ENCODE data around the gene SELENBP1. TPM values are rescaled to one million over a fixed set of nuclear protein-coding genes. Genes with fewer than 3 reads are reported as not detected.

Gene SELENBP1
- total and polyA plus RNA-seq, 2 of the 13 experiments (the other 11 are each of a cell fraction or from before 2014, with no cell fraction given): 27.8 to 29.0 TPM

DNA sequence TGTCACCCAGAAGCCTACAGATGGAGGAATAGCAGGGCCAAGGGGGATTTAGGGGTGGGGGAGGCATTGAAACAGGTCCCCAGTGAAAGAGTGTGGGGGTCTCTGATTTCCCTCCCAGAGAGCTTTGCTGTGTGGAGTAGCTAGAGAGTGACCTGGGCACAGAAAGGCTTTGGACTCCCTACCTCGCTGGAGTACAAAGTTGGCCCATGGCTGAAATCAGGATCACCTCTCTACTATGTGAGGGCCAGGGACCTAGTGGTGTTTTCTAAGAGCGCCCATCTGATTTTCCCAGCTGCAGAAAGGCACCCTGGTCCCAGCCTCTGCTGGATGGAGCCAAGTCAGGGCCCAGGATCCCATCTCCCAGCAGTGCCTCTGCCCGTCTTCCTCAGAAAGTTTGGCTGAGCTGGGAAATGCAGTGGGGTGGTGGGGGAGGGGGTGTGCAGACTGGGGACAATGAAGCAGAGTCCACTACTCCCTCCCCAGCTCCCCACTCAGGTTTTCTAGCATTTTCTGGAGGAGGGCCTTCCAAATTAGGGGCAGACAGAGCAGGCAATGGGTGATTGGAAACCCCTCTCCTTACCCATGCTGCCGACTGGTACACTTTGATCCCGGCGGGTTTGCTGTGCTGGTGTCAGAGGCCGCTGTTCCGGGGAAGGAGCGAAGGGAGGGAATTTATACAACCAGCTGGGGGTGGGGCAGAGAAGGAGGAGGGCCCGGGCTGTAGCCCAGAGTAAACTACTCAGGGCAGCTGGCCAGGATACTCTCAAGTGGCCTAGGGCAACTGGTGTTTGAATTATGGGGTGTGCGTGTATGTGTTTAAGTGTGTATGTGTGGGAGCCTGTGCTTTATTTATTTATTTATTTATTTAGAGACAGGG lies at the start of gene SELENBP1 (continued):
- TF ChIP-seq, protein P1, sequence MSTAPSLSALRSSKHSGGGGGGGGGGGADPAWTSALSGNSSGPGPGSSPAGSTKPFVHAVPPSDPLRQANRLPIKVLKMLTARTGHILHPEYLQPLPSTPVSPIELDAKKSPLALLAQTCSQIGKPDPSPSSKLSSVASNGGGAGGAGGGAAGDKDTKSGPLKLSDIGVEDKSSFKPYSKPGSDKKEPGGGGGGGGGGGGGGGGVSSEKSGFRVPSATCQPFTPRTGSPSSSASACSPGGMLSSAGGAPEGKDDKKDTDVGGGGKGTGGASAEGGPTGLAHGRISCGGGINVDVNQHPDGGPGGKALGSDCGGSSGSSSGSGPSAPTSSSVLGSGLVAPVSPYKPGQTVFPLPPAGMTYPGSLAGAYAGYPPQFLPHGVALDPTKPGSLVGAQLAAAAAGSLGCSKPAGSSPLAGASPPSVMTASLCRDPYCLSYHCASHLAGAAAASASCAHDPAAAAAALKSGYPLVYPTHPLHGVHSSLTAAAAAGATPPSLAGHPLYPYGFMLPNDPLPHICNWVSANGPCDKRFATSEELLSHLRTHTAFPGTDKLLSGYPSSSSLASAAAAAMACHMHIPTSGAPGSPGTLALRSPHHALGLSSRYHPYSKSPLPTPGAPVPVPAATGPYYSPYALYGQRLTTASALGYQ (CRISPR knock-in tag; IDR thresholded peaks at IDR 0.05): 0 out of 2 replicates have a peak, but pooled peaks have one; percentile 50
- no peak for TF ChIP-seq ZSCAN9 (CRISPR knock-in tag; IDR thresholded peaks at IDR 0.05; ENCODE audit: borderline replicate concordance)
- TF ChIP-seq TBX2 (CRISPR knock-in tag; IDR thresholded peaks at IDR 0.05; ENCODE audit: borderline replicate concordance): peak; percentile 26
- no peak for TF ChIP-seq SATB2 (CRISPR knock-in tag; IDR thresholded peaks at IDR 0.05)
- no peak for TF ChIP-seq ZNF510 (CRISPR knock-in tag; IDR thresholded peaks at IDR 0.05; ENCODE audit: low read depth)
- no peak for TF ChIP-seq CHD4 (IDR thresholded peaks at IDR 0.05; ENCODE audit: borderline replicate concordance, low read length)
- no peak for TF ChIP-seq ZBTB42 (CRISPR knock-in tag; IDR thresholded peaks at IDR 0.05)
- TF ChIP-seq SRF (IDR thresholded peaks at IDR 0.05; ENCODE audit: low read depth, low read length): 0 out of 2 replicates have a peak, but pooled peaks have one; percentile 13
- TF ChIP-seq, protein P2, sequence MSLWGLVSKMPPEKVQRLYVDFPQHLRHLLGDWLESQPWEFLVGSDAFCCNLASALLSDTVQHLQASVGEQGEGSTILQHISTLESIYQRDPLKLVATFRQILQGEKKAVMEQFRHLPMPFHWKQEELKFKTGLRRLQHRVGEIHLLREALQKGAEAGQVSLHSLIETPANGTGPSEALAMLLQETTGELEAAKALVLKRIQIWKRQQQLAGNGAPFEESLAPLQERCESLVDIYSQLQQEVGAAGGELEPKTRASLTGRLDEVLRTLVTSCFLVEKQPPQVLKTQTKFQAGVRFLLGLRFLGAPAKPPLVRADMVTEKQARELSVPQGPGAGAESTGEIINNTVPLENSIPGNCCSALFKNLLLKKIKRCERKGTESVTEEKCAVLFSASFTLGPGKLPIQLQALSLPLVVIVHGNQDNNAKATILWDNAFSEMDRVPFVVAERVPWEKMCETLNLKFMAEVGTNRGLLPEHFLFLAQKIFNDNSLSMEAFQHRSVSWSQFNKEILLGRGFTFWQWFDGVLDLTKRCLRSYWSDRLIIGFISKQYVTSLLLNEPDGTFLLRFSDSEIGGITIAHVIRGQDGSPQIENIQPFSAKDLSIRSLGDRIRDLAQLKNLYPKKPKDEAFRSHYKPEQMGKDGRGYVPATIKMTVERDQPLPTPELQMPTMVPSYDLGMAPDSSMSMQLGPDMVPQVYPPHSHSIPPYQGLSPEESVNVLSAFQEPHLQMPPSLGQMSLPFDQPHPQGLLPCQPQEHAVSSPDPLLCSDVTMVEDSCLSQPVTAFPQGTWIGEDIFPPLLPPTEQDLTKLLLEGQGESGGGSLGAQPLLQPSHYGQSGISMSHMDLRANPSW (CRISPR knock-in tag; IDR thresholded peaks at IDR 0.05; ENCODE audit: borderline replicate concordance): no peak
- no peak; the same call in 1 of the 2 replicates for TF ChIP-seq ZNF350 (CRISPR knock-in tag; IDR thresholded peaks at IDR 0.05; ENCODE audit: borderline replicate concordance, low read depth)
- no peak for TF ChIP-seq JDP2 (CRISPR knock-in tag; IDR thresholded peaks at IDR 0.05; ENCODE audit: borderline replicate concordance)
- TF ChIP-seq, protein P3, sequence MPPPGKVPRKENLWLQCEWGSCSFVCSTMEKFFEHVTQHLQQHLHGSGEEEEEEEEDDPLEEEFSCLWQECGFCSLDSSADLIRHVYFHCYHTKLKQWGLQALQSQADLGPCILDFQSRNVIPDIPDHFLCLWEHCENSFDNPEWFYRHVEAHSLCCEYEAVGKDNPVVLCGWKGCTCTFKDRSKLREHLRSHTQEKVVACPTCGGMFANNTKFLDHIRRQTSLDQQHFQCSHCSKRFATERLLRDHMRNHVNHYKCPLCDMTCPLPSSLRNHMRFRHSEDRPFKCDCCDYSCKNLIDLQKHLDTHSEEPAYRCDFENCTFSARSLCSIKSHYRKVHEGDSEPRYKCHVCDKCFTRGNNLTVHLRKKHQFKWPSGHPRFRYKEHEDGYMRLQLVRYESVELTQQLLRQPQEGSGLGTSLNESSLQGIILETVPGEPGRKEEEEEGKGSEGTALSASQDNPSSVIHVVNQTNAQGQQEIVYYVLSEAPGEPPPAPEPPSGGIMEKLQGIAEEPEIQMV (CRISPR knock-in tag; IDR thresholded peaks at IDR 0.05; ENCODE audit: low read depth): peak; percentile 22; the same call in 1 of the 2 replicates
- TF ChIP-seq SALL1 (CRISPR knock-in tag; IDR thresholded peaks at IDR 0.05): peak; percentile 53
- TF ChIP-seq, protein P4, sequence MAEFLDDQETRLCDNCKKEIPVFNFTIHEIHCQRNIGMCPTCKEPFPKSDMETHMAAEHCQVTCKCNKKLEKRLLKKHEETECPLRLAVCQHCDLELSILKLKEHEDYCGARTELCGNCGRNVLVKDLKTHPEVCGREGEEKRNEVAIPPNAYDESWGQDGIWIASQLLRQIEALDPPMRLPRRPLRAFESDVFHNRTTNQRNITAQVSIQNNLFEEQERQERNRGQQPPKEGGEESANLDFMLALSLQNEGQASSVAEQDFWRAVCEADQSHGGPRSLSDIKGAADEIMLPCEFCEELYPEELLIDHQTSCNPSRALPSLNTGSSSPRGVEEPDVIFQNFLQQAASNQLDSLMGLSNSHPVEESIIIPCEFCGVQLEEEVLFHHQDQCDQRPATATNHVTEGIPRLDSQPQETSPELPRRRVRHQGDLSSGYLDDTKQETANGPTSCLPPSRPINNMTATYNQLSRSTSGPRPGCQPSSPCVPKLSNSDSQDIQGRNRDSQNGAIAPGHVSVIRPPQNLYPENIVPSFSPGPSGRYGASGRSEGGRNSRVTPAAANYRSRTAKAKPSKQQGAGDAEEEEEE (CRISPR knock-in tag; IDR thresholded peaks at IDR 0.05; ENCODE audit: borderline replicate concordance): no peak
- peak; percentile 31; the same call in 1 of the 2 replicates for TF ChIP-seq ZNF629 (CRISPR knock-in tag; conservative IDR thresholded peaks at IDR 0.05)
